HG03571 (cell line): Measurements from ENCODE around the gene BRINP1.

Experiments used
- ATAC-seq: cut with Tn5 transposase; IDR thresholded peaks from one replicate; pipeline ENCODE4 v1.9.1; 2021; ENCODE audit not compliant: unreplicated experiment

BRINP1 gene, protein sequence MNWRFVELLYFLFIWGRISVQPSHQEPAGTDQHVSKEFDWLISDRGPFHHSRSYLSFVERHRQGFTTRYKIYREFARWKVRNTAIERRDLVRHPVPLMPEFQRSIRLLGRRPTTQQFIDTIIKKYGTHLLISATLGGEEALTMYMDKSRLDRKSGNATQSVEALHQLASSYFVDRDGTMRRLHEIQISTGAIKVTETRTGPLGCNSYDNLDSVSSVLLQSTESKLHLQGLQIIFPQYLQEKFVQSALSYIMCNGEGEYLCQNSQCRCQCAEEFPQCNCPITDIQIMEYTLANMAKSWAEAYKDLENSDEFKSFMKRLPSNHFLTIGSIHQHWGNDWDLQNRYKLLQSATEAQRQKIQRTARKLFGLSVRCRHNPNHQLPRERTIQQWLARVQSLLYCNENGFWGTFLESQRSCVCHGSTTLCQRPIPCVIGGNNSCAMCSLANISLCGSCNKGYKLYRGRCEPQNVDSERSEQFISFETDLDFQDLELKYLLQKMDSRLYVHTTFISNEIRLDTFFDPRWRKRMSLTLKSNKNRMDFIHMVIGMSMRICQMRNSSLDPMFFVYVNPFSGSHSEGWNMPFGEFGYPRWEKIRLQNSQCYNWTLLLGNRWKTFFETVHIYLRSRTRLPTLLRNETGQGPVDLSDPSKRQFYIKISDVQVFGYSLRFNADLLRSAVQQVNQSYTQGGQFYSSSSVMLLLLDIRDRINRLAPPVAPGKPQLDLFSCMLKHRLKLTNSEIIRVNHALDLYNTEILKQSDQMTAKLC

DNA sequence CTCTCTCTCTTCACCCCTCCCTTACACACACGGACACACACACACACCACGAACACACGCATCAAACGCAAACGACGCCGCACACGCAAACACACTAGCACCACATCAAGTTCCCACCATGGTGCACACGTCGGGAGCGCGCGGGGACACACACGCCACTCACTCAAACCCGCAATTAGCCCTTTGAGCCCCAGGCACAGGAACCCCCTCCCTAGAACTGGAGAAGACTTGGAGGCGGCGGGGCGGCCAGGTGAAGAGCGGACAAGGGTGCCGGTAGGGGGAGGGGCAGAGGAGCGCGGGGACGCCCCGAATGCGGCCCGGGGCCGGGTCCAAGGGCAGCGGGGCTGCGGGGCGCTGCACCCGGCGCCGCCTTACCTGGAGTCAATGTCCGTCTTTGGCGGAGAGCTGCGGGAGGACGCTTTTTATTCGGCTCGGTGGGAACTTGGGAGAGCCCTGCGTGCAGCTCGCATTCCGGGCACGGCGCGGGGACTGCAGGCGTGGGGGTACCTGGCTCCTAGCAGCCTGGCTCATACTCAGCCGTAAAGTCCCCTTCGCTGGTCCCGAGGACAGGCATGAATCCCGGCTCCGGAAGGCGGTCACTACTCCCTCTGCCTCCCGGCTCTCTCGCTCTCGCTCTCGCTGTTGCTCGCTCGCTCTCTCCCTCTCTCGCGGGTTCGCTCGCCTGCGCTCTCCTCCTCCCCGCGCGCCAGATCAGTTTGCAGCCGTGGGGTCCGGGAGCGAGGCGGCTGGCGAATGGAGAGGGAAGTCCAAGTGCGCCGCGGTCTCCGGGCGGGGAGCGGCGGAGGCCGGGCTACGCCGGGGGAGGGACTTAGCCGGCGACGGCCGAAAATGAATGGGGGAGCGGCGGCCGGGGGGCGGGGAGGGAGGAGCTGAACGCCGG lies at the start of gene BRINP1:
TSS of gene BRINP1 (minus strand) at position 755 of the 901 bp plus-strand sequence. CDS start 56,080 bp downstream, outside the sequence.
- ATAC-seq: no peak

DNA sequence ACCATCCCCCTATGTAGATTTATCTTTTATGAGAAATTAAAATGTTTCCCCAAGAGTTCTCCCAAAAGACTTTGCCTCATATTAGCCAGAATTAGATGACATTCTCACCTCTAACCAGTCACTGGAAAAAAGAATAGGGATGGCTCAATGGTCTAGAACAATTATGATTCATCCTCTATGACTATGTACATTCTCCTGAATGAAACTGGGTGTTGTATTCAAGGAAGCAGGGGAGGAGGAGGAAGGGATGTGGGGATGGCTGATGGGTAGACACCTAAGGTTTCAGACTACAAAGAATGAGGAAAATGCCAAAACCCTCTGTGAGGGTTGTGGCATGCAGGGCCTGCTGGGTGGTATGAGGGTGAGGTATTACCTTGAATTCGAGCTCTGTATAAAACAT lies 49.5 kb upstream of the BRINP1 start:
- ATAC-seq: no peak

DNA sequence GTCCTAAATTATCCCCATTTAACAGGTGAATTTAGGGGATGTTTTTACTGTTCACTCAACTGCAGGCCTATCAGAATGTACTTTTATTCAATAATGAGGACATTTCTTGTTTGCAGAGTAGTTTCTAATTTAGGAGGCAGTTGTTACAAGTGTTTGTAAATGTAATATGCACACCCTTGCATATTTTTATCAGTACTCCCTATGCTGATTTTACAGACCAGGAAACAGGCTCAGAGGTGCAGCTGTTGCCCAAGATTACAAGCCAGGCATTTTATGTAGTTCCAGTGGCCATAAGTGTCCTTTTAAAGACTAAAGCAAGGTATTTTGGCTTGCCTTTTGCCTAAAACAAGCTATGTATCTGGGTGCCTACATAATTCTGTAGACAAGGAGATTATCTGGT lies 47.6 kb upstream of the BRINP1 start:
- ATAC-seq: no peak

DNA sequence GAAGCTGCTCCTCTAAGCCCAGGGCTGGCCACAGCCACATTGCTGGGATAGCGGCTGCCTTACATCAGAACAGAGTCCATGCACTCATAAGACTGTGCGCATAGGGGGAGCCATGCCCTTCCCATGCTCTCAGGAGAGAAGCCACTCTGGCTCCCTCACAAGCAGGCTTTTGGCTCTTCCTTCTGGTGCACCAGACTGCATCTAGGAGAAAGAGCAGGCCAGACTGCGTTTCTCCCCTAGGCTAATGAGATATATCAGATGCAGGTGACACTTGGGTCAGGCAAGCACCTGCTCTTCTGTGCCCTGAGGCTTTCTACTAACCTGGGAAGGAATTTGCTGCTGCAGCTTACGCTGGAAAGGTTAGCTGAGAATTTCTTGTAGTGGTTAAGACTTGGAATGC lies 43.2 kb upstream of the BRINP1 start:
- ATAC-seq: no peak

DNA sequence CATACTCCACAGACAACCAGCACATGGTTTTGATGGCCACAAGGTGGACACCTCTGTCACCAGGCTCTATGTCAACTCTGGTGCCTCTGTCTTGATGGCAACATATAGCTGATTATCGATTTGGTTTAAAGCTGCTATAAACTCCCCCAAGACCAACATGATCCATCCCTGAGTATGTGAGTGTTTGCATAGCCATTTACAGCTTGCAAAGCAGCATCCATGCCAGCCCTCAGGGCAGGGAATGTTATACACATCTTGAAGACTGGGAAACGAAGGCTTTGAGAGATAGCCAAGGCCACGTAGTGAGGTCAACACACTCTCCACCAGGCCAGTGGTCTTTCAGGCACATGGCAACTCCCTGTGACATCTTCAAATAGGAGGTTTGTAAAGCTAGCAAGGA lies 40.3 kb upstream of the BRINP1 start:
- no peak for ATAC-seq

DNA sequence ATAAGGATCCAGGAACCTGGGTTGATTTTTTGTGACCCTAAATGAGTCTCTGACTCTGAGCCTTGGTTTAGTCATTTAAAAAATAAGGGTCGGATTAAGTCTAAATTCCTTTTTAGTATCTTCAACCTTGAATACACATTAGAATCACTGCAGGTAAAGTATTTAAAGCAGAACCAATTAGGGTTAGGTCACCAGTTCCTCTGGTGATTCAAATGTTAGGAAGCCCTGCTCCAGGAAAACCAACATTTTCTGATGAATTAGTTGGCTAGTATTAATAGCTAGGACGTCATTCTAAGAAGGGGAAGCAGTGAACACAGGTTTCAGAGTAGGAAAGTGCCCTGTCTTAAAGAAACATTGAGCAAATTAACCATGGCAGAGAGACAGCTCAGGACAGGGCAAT lies 31.4 kb upstream of the BRINP1 start:
- ATAC-seq: no peak

DNA sequence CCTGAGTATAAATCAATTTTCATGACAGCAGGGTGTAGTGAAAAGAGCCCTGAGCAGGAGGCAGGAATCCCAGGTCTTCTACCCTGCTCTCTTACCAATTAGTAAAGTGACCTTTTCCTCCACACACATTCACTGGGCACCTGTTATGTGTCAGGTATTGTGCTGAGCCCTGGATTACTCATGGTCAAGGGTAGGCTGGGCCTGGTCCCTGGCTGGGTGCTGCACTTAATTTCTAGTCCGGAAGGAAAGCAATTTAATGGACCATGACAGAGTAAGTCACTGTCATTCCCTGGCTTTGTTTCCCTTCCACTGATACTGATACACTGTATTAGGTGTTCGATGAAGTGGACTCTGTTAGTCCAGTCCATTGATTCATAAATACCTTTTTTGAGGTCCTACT lies 29.1 kb upstream of the BRINP1 start:
- ATAC-seq: no peak

DNA sequence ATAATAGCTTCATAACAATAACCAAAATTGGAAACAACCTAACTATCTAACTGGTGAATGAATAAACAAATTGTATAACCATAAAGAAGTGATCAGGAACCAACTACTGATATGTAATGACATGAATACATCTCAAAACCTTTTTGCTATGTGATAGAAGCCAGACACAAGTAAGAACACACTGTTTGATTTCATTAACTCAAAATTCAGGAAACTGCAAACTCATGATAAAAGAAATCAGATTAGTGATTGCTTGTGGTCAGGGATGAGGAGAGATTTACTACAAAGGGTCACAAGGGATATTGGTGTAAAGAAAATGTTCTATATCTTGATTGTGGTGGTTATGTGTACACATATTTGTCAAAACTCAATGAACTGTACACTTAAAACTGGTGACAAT lies 22.6 kb upstream of the BRINP1 start:
- no peak for ATAC-seq

DNA sequence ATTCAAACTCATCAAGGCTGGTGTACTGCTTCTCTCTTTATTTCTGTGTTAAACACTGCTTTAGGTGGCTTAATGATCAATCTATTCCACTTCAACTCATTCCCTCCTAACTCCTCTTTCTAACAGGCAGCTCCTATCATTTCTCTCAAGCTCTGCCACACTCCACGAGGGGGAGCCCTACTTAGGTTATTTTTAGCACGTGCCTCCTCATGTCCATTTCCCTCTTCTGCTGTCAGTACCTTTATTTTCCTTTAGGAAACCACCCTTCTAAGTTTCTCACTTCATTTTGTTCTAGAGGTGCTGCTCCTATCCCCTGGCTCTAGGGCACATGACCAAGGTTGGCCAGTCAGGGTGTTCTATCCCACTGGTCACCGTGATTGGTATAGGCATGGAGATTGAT lies 6.7 kb upstream of the BRINP1 start:
- no peak for ATAC-seq

DNA sequence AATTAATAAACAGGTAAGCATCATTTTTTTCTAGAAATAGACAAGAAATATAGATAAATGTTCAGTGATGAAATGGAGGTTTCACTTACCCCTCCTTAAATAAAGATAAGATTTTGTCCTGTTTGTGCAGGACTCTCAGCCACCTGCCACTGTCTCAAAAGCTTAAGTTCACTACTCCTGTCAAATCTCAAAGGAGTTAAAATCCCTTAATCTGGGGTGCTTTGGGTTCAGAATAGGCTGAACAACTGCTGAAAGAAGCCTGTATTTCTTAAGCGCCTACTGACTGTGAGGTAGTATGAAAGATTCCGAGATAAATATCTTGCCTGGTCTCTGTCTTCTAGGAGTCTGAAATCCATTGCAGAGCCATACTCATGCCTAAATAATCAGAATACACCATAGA lies 3.7 kb upstream of the BRINP1 start:
- ATAC-seq: no peak

DNA sequence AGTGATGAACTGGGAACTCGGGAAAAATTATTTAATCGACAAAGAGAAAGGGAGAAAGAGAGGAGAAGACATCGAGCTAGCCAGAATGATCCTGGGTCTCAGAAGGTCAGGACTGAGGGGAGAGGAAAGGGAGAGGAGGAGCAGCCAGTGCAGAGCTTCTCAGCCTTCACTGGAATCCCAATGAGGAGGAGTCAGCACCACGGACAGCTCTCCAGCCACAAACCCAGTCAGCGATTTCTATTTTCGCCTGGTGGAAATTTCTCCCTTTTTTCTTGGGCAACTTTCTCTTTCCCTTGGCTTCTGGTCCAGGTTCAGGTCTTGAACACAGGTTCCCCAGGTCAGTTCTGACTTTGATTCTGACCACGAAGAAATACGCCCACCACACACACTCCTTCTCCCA lies 1.6 kb upstream of the BRINP1 start:
- no peak for ATAC-seq

DNA sequence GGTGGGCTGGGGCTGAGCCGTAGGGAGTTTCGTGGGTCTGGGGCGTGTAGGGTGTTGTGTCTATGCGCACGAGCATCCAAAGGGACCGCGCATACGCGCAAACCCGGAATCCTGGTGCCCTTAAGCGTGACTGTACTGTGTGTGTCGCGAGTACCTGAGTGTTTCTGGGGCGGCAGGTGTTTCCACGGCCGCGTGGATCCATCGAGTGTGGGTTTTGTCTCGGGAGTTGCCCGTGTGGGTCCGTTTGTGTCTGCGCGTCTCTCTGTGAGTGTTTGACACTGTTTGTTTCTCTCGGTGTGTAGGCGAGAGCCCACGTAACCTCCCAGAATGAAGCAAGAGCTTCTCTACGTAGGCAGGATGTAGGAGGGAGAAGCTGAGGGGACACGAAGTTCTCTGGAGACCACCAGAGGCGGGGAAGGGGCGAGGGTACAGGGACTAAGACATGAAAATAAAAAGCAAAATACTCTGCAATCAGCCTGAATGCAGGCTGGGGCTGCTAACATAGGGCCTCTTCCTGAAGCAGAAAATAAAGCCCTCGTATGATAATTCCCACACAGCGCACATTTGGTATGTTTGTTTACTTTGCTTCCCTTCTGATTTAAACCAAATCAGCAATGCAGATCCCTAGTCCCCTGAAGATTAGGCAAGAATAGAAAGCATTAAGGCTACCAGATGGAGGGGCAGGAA lies 588 bp upstream of the BRINP1 start:
- no peak for ATAC-seq

DNA sequence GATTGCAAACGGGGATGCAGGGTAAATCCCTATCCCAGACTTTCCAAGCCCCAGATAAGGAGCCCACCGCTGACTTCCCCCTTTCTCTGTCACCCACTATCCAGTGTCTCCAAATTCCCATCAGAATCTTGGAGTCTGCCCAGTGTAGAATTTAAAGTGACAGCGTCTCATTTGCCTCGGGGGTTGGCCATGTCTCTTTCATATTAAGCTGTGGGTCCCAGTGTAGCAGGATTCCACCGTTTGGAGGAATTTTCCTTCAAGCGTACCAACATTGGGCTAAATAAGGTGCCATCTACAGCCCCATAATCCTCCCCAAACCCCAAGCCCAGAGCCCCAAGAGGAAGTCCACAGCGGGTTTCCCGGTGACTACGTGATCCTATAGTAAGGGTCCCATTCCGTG lies 1.1 kb downstream of the BRINP1 start:
- ATAC-seq: no peak

DNA sequence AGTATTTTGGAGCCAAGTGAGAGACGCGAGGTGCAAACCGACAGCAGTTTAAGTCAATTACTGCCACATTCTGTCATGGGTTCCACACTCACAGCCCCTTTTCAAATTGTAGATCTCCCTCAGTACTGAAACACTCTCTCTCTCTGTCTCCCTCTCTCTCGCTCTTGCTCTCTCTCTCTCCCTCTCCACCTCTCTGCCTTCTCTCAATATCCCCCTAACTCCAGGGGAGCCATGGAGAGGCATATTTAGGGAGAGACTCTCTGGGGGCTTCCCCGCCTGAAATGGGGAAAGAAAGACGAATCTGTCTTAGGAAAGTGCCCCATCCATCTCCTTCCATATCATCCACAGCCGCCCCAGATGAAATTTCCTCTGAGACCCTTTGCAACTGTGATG lies 1.6 kb downstream of the BRINP1 start:
- ATAC-seq: no peak

DNA sequence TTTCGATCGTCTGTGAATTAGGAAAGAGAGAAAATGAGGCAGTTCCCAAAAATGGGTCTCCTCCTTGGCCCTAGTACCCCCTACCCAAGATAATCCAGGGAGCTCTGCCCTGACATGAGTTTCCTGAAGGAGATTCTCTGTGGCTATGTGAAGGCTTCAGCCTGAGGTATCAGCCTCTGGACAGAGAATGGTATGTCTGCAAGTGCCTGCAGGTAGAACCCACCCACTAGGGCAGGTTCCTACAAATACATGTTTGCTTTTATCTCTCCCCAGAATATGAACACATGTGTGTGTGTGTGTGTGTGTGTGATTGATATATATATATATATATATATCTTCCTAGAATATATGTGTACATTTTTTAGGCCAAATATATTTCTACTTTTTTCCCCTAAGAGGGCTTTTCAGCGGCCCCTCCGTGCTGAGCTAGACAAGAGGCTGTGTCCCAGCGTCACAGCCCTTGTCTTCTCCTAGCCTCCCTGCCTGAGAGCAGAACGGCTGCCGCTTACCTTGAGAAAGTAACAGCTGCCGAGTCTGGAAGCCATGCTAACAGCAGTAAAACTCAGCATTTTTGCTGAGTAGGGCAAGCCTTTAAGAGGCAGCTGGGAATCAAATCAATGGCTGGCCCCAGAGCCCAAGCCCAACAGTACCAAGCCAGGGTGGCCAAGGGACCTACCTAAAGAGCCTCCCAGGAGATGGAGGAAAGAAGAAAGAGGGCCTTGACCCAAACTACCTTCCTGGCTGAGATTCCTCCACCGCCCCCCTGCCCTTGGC lies 2.1 kb downstream of the BRINP1 start:
- no peak for ATAC-seq

DNA sequence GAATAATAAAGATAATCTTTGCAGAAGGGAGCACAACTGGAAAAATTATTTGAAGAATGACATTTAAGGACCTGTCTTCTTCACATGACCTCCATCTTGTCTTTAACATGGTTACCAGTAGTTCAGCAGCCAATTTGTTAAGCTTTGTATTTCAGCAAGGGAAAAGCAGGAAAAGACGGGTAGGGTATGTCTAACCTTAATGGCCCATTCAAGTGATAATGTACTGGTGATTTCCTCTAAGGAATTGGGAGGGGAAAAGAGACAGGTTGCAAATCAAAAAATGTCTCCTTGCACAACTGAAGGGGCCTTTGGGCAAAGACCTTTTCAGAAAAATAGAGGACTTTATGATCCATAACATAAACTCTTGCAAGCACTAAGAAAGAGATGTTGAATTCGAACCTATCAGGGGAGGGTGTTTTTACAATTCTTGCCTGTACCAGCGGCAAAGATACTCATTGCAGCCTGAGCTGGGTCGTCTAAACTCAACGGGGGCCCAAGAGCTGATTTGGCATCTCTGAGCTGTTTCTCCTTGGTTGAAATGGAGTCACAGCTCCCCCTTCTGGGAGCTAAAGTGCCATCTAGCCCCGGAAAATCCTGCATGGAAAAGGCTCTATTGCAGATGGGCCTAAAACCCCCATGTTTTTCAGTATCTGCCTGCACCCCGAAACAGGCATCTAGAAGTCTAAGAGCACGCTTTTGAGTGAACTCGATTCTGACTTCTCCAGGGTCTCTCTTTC lies 3.8 kb downstream of the BRINP1 start:
- no peak for ATAC-seq

DNA sequence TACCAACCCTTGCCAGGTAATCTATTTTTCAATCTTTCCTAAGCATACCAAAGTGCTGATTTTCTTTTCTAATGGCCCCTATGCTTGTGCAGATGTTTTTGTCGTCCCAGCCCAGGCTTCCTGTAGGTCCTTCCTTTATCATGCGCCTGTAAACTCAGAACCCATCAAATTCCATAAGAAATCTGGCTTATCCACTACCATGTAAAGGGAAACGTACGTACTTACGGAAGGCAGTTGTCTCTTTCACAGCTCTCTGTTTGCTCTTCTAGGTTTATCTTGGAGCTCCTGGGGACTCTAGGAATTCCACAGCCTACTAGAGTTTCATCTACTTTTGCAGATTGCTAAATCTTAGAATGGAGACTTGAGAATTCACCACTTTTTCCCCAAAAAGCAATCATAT lies 9.0 kb downstream of the BRINP1 start:
- ATAC-seq: no peak

DNA sequence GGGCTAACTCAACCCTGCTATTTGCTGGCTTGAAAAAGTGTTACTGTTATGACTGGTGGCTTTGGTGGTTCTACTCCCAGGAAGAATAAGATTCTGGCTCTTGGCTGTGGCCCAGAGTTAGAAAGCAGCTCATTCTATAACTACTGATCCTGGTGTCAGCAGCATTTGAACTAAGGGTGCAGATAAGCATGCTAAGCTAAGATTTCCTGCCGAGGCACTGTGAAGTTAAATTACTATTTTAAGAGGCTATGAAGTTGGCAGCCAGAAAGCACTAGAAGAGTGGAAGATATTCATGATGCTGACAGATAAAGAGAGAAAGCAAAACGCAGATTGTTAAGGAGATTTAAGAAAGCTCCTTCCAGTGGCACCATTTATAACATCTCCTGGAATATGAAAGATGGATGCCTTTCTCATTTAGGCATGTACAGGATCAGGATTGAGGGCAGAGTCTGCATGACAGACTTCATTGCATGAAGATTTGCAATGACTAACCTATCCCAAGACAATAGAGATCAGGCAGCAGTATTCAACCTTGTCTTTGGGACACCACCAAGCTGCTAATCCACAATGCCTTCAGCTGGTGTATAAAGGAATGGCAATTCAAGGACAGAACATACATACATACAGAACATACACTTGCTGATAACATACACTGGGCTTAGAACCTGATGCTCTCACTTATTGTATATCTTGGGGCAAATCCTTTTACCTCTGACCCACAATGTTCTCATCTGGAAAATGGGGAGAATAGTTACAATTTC lies 11.7 kb downstream of the BRINP1 start:
- ATAC-seq: no peak

DNA sequence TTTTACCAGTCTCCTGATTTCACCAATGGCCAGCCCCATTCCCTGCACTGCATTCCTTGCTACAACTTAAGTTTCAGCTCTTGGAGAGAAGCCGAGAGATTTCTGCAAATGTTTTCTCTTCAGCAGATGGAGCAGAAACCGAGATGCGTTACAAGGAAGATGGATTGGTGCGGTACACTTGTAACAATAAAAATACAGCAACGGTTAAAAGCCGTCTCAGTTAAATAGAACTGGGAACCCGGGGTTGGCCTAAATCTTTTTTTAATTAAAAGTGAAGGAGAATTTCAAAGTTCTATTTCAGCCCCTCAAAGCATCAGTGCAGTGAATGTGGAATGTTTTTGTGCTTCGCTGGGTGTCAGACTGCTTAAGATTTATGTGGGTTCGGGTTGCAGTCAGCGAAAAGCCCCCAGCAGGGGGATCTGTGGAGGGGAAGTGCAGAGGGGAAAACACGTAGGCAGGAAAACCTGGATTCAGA lies 19.8 kb downstream of the BRINP1 start:
- ATAC-seq: no peak
